ENCODE measurements around the gene STEAP2. TPM values are rescaled to one million over a fixed set of nuclear protein-coding genes. Genes with fewer than 3 reads are reported as not detected.

STEAP2 gene
- total and polyA plus RNA-seq, 2 of the 4 experiments (the other 2 are of a cell fraction), result 1.8 to 3.9 TPM

DNA sequence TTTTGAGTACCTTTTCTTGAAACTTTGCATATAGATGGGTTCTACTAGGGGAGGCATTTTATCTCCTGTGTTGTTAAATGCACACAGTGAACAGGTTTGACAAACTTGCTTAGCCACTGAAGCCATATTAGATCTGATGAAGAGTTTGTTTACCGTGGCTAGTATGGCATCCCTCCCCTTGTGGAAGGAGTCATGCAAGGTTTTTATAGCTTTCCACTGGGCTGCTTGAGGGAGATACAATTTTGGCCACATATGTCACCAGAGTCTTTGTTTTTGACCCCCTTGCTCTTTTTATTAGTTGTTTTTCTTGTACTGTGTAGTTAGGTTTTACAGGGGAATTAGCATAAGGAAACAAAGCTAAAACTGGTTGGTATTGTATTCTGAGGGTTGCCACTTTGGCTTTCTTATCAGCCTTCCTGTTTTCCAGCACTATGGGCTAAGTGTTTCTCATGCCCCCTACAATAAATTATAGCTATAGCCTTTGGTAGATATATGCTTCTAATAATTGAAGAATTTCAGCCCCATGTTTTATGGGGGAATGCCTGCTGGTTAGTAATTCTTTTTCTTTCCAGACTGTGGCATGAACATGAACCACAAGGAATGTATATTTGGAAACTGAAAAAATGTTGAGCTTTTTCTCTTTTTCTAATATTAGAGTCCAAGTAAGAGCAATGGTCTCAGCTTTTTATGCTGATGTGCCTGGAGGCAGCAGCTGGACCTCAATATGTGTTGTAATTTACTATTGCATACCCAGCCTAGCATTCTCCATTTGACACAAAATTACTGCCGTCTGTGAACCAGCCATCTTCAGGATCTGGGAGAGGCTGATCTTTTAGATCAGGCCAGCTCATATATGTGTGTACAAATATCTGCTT, 18.4 kb upstream of the STEAP2 start:
- ChIA-PET POLR2A (ENCODE audit: unreplicated experiment) (no interaction called here), CTCF (interaction anchor here (0.7 kb wide), 1 partner anchor 62 kb away, joined by 4 read pairs; no protein-coding TSS in a partner anchor)
- Histone ChIP-seq H3K27me3 (ENCODE audit: control insufficient read depth, insufficient read depth, low read length) (no peaks in the 10 kb centered on the region; the same call in 1 of the 2 replicates), H3K14ac (replicated peaks; ENCODE audit: low read depth, low read length) (no peak overlapping the region), H4K8ac (ENCODE audit: low read depth in 2 of 2, low read length in 2 of 2) (no peak overlapping the region), H2BK120ac (ENCODE audit: low read depth, low read length) (no peak overlapping the region), H3K4me3 (ENCODE audit: insufficient read depth, low read depth, low read length) (no peak overlapping the region), H3K9me1 (ENCODE audit: insufficient read depth, low read length) (no peaks in the 10 kb centered on the region), H3K79me1 (ENCODE audit: low read depth in 1 of 2, low read length in 2 of 2) (no peaks in the 10 kb centered on the region), H2BK5ac (ENCODE audit: low read depth, low read length, poor library complexity, severe bottlenecking) (no peak overlapping the region), H4K5ac (ENCODE audit: low read depth, low read length) (no peak overlapping the region), H4K91ac (ENCODE audit: insufficient read depth, low read depth, low read length) (no peak overlapping the region), H2AK9ac (replicated peaks; ENCODE audit: low read depth, low read length, poor library complexity) (peak overlapping the region; percentile 24), H2BK15ac (ENCODE audit: low read depth, low read length) (no peak overlapping the region), H2AK5ac (ENCODE audit: low read depth, low read length) (no peak overlapping the region), H3K9ac (ENCODE audit: low read depth, low read length) (no peak overlapping the region), H3K9me3 (ENCODE audit: control insufficient read depth, insufficient read depth, low read length) (no peaks in the 10 kb centered on the region), H3K4ac (ENCODE audit: low read depth, low read length) (no peak overlapping the region), H3K56ac (ENCODE audit: extremely low read depth, insufficient read depth, low read length) (no peak overlapping the region), H3K23ac (ENCODE audit: low read depth, low read length) (no peak overlapping the region), H3K36me3 (ENCODE audit: control insufficient read depth, insufficient read depth, low read length) (no peaks in the 10 kb centered on the region), H3K18ac (ENCODE audit: low read depth, low read length) (no peak overlapping the region), H3K27ac (ENCODE audit: insufficient read depth, low read length) (no peak overlapping the region), H2AFZ (replicated peaks; ENCODE audit: low read length, poor library complexity) (no peak overlapping the region), H3K4me2 (ENCODE audit: low read depth, low read length) (no peak overlapping the region), H3K4me1 (ENCODE audit: control insufficient read depth, insufficient read depth, low read length) (no peaks in the 10 kb centered on the region), H2BK20ac (ENCODE audit: low read depth, low read length) (no peak overlapping the region), H4K20me1 (ENCODE audit: insufficient read depth, low read length) (no peaks in the 10 kb centered on the region)
- BruUV-seq (replicated peaks), result no TSS peak
- peak; percentile 2 for DNase-seq
- intact Hi-C loops (cut with micrococcal nuclease), result no loop called here
- in situ Hi-C loops (cut with MboI; ENCODE audit: low sequenced_read_pairs), result no loop called here
- WGBS, 2 experiments (ENCODE audit: extremely low coverage in 2 of 2, insufficient read length in 1 of 2), result no CpG with 5 or more reads among the region's 2 CpGs
- TF ChIP-seq, protein P1, sequence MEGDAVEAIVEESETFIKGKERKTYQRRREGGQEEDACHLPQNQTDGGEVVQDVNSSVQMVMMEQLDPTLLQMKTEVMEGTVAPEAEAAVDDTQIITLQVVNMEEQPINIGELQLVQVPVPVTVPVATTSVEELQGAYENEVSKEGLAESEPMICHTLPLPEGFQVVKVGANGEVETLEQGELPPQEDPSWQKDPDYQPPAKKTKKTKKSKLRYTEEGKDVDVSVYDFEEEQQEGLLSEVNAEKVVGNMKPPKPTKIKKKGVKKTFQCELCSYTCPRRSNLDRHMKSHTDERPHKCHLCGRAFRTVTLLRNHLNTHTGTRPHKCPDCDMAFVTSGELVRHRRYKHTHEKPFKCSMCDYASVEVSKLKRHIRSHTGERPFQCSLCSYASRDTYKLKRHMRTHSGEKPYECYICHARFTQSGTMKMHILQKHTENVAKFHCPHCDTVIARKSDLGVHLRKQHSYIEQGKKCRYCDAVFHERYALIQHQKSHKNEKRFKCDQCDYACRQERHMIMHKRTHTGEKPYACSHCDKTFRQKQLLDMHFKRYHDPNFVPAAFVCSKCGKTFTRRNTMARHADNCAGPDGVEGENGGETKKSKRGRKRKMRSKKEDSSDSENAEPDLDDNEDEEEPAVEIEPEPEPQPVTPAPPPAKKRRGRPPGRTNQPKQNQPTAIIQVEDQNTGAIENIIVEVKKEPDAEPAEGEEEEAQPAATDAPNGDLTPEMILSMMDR (conservative IDR thresholded peaks at IDR 0.05; ENCODE audit: low read depth, low read length), result no peak
- TF ChIP-seq FOS (IDR thresholded peaks at IDR 0.05; ENCODE audit: low read depth, low read length), result no peak
- TF ChIP-seq, protein P2, sequence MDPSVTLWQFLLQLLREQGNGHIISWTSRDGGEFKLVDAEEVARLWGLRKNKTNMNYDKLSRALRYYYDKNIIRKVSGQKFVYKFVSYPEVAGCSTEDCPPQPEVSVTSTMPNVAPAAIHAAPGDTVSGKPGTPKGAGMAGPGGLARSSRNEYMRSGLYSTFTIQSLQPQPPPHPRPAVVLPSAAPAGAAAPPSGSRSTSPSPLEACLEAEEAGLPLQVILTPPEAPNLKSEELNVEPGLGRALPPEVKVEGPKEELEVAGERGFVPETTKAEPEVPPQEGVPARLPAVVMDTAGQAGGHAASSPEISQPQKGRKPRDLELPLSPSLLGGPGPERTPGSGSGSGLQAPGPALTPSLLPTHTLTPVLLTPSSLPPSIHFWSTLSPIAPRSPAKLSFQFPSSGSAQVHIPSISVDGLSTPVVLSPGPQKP (IDR thresholded peaks at IDR 0.05; ENCODE audit: borderline replicate concordance, low read depth, low read length), result no peak
- TF ChIP-seq RCOR1 (IDR thresholded peaks at IDR 0.05; ENCODE audit: insufficient replicate concordance, low read length), result no peak
- no peak for TF ChIP-seq BHLHE40 (IDR thresholded peaks at IDR 0.05; ENCODE audit: low read depth, low read length)
- no peak for TF ChIP-seq NFE2L2 (IDR thresholded peaks at IDR 0.05; ENCODE audit: low read depth, low read length)
- TF ChIP-seq, protein P3, sequence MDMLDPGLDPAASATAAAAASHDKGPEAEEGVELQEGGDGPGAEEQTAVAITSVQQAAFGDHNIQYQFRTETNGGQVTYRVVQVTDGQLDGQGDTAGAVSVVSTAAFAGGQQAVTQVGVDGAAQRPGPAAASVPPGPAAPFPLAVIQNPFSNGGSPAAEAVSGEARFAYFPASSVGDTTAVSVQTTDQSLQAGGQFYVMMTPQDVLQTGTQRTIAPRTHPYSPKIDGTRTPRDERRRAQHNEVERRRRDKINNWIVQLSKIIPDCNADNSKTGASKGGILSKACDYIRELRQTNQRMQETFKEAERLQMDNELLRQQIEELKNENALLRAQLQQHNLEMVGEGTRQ (IDR thresholded peaks at IDR 0.05; ENCODE audit: low read depth, low read length), result no peak
- TF ChIP-seq CEBPB (IDR thresholded peaks at IDR 0.05; ENCODE audit: low read depth, low read length), result no peak
- TF ChIP-seq RFX5 (IDR thresholded peaks at IDR 0.05; ENCODE audit: low read depth, low read length), result no peak
- TF ChIP-seq CHD1 (IDR thresholded peaks at IDR 0.05; ENCODE audit: low read depth, low read length), result no peak
- TF ChIP-seq SMC3 (IDR thresholded peaks at IDR 0.05; ENCODE audit: low read depth, low read length), result no peak
- TF ChIP-seq MAFK (IDR thresholded peaks at IDR 0.05; ENCODE audit: low read depth, low read length), result no peak
- no peak for TF ChIP-seq POLR2A (IDR thresholded peaks at IDR 0.05; ENCODE audit: low read depth, low read length)
- dilution Hi-C loops (cut with HindIII; ENCODE audit: low sequenced_read_pairs, unreplicated experiment), result no loop called here
- no peak for ATAC-seq (ENCODE audit: low read depth)

Data from IMR-90 (cell line).